ENCODE results near the gene PHYKPL. TPM values are rescaled to one million over a fixed set of nuclear protein-coding genes. Genes with fewer than 3 reads are reported as not detected.

The PHYKPL gene
- total and polyA plus RNA-seq, 2 donors (not counting 3 experiments of a cell fraction or from before 2014, with no cell fraction given): 71.7 to 81.7 TPM

GRCh38 chr5:178246624-178247279 lies 14.2 kb upstream of the PHYKPL start:
- dilution Hi-C loops (cut with MboI; ENCODE audit: extremely low pct_ligation_motif_present, low sequenced_read_pairs): no loop called here
- Histone ChIP-seq H2AFZ (ENCODE audit: low read depth, low read length) (no peak overlapping the region), H3K36me3 (ENCODE audit: control insufficient read depth in 2 of 2, extremely low read depth in 1 of 2, insufficient read depth in 2 of 2, low read length in 2 of 2) (no peaks in the 10 kb centered on the region), H3K4me3 (replicated peaks in 1 of 3; ENCODE audit: insufficient read depth in 1 of 3, low read depth in 1 of 3, low read length in 3 of 3) (no peak overlapping the region), H3K4me2 (ENCODE audit: insufficient read depth, low read length) (no peak overlapping the region), H3K79me2 (ENCODE audit: control insufficient read depth, insufficient read depth, low read length) (no peaks in the 10 kb centered on the region), H3K9me1 (replicated peaks; ENCODE audit: control insufficient read depth, extremely low read depth, insufficient read depth, low read length) (no peaks in the 10 kb centered on the region), H4K20me1 (replicated peaks; ENCODE audit: control insufficient read depth, extremely low read depth, insufficient read depth, low read length) (no peaks in the 10 kb centered on the region), H3K9me3 (replicated peaks; ENCODE audit: control insufficient read depth, insufficient read depth, low read length) (no peaks in the 10 kb centered on the region), H3K27me3 (ENCODE audit: control insufficient read depth in 2 of 2, insufficient read depth in 2 of 2, low read length in 2 of 2) (no peaks in the 10 kb centered on the region), H3K9ac (replicated peaks; ENCODE audit: extremely low read depth, insufficient read depth, low read length) (no peak overlapping the region), H3K4me1 (ENCODE audit: control insufficient read depth, extremely low read depth, insufficient read depth, low read length) (no peaks in the 10 kb centered on the region), H3K27ac (ENCODE audit: insufficient read depth, low read depth, low read length) (no peak overlapping the region)
- intact Hi-C loops (cut with micrococcal nuclease): no loop called here
- TF ChIP-seq FOS (IDR thresholded peaks at IDR 0.05; ENCODE audit: borderline replicate concordance, insufficient read depth, low read length): no peak
- no peak for TF ChIP-seq GATA2 (IDR thresholded peaks at IDR 0.05; ENCODE audit: insufficient read depth, insufficient read length, low read depth, low read length)
- TF ChIP-seq, protein P1, sequence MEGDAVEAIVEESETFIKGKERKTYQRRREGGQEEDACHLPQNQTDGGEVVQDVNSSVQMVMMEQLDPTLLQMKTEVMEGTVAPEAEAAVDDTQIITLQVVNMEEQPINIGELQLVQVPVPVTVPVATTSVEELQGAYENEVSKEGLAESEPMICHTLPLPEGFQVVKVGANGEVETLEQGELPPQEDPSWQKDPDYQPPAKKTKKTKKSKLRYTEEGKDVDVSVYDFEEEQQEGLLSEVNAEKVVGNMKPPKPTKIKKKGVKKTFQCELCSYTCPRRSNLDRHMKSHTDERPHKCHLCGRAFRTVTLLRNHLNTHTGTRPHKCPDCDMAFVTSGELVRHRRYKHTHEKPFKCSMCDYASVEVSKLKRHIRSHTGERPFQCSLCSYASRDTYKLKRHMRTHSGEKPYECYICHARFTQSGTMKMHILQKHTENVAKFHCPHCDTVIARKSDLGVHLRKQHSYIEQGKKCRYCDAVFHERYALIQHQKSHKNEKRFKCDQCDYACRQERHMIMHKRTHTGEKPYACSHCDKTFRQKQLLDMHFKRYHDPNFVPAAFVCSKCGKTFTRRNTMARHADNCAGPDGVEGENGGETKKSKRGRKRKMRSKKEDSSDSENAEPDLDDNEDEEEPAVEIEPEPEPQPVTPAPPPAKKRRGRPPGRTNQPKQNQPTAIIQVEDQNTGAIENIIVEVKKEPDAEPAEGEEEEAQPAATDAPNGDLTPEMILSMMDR (IDR thresholded peaks at IDR 0.05; ENCODE audit: extremely low read depth in 1 of 2, insufficient read depth in 1 of 2, low read depth in 1 of 2, low read length in 2 of 2): no peak
- no peak for TF ChIP-seq JUN (IDR thresholded peaks at IDR 0.05; ENCODE audit: borderline replicate concordance, insufficient read depth, insufficient read length, low read depth)
- TF ChIP-seq EZH2 (IDR thresholded peaks at IDR 0.05; ENCODE audit: borderline replicate concordance, low read depth, low read length, severe bottlenecking): no peak
- TF ChIP-seq MYC (IDR thresholded peaks at IDR 0.05; ENCODE audit: low read depth, low read length): no peak
- no peak for TF ChIP-seq POLR2AphosphoS5 (IDR thresholded peaks at IDR 0.05; ENCODE audit: insufficient read depth, low read depth, low read length)
- TF ChIP-seq MAX (IDR thresholded peaks at IDR 0.05; ENCODE audit: insufficient read depth, insufficient read length): no peak
- no peak for TF ChIP-seq POLR2A (IDR thresholded peaks at IDR 0.05; ENCODE audit: low read depth, low read length)
- ChIA-PET POLR2A (no interaction called here), CTCF (no interaction called here)
- no peak for DNase-seq (ENCODE audit: low read depth, low spot score)
- FAIRE-seq: no peak
- no TSS peak for BruUV-seq (replicated peaks)
